ENCODE measurements around the gene FAAP20. TPM values are rescaled to one million over a fixed set of nuclear protein-coding genes. Genes with fewer than 3 reads are reported as not detected.
A peak's percentile ranks its signal among the peaks of the same experiment; 100 is the strongest.

The FAAP20 gene
- total and polyA plus RNA-seq, 7 donors, result 17.8 to 48.1 (median 22.1) TPM

DNA sequence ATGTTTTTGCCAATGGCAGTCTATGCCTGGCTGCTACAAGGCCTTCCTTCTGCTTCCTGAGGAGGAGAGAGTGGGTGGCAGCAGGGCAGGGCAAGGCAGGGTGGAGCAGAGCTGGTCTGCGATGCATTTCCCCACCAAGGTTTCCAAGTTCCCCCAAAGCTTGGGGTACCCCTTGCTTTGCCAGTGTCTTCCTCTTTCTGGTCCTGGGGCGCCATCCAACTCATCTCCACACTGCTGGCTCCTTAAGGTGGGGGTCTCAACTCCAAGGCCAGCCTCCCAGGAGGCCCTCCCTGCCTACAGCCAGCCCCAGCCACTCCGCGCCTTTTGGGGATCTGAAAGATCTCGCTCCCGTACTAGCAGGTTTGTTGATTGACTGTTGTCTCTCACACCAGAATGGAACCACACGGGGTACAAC is 29.6 kb upstream of the FAAP20 start:
- Histone ChIP-seq H3K27me3 (ENCODE audit: insufficient read depth in 3 of 3, low read length in 2 of 3) (no peaks in the 10 kb centered on the region), H3K4me3 (no peak overlapping the region), H3K4me1 (peaks cover 5% of the 10 kb centered on the region), H3K36me3 (ENCODE audit: insufficient read depth in 1 of 2, low read depth in 1 of 2) (no peaks in the 10 kb centered on the region), H3K27ac (no peak overlapping the region), H3K9me3 (no peaks in the 10 kb centered on the region)
- intact Hi-C loops (cut with DNase I), result no loop called here
- DNase-seq, result no peak
- no peak for ATAC-seq
- WGBS, 3 donors, result 86 to 91% (median 88%) methylated on average over 7 of the region's 7 CpGs
- TF ChIP-seq, protein P1, sequence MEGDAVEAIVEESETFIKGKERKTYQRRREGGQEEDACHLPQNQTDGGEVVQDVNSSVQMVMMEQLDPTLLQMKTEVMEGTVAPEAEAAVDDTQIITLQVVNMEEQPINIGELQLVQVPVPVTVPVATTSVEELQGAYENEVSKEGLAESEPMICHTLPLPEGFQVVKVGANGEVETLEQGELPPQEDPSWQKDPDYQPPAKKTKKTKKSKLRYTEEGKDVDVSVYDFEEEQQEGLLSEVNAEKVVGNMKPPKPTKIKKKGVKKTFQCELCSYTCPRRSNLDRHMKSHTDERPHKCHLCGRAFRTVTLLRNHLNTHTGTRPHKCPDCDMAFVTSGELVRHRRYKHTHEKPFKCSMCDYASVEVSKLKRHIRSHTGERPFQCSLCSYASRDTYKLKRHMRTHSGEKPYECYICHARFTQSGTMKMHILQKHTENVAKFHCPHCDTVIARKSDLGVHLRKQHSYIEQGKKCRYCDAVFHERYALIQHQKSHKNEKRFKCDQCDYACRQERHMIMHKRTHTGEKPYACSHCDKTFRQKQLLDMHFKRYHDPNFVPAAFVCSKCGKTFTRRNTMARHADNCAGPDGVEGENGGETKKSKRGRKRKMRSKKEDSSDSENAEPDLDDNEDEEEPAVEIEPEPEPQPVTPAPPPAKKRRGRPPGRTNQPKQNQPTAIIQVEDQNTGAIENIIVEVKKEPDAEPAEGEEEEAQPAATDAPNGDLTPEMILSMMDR (IDR thresholded peaks at IDR 0.05), result no peak

DNA sequence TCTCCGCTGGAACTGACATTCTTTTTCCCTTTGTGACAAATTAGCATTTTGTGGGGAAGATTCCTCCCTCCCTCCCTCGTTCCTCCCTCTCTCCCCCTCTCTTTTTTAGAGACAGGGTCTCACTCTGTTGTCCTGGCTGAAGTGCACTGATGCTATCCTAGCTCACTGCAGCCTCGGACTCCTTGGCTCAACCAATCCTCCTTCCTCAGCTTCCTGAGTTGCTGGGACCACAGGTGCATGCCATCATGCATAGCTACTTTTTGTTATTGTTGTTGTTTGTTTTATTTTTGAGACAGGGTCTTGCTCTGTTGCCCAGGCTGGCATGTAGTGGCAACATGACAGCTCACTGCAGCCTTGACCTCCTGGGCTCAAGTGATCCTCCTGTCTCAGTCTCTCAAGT is 26.7 kb upstream of the FAAP20 start:
- no peak for ATAC-seq
- WGBS, 3 donors, result 88 to 94% (median 90%) methylated on average over 3 of the region's 3 CpGs
- TF ChIP-seq, protein P1 (IDR thresholded peaks at IDR 0.05), result no peak
- Histone ChIP-seq H3K9me3 (no peaks in the 10 kb centered on the region), H3K4me3 (no peak overlapping the region), H3K27ac (no peak overlapping the region), H3K4me1 (peaks cover under 1% of the 10 kb centered on the region), H3K36me3 (ENCODE audit: insufficient read depth in 1 of 2, low read depth in 1 of 2) (no peaks in the 10 kb centered on the region), H3K27me3 (ENCODE audit: insufficient read depth in 3 of 3, low read length in 2 of 3) (no peaks in the 10 kb centered on the region)
- no peak for DNase-seq
- intact Hi-C loops (cut with DNase I), result no loop called here

DNA sequence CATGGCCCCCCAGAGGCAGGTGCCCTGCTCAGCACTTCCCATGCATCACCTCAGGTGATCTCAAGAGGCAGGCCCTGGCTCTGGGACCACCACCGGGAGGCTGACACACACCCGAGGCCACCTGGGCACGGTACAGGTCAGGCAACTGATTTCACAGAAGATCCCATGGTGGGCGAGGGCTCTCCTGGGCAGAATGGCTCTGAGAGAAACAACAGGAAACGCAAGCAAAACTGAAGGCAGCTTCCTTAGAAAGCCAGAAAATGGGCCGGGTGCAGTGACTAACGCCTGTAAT is 22.1 kb upstream of the FAAP20 start:
- Histone ChIP-seq H3K4me3 (no peak overlapping the region), H3K27ac (no peak overlapping the region), H3K9me3 (no peaks in the 10 kb centered on the region), H3K27me3 (ENCODE audit: insufficient read depth in 3 of 3, low read length in 2 of 3) (no peaks in the 10 kb centered on the region), H3K36me3 (ENCODE audit: insufficient read depth in 1 of 2, low read depth in 1 of 2) (no peaks in the 10 kb centered on the region), H3K4me1 (peaks cover 30% of the 10 kb centered on the region)
- WGBS, 3 donors, result 78 to 83% (median 78%) methylated on average over 7 of the region's 7 CpGs
- no peak for ATAC-seq
- TF ChIP-seq, protein P1 (IDR thresholded peaks at IDR 0.05), result no peak
- no peak for DNase-seq
- intact Hi-C loops (cut with DNase I), result no loop called here

DNA sequence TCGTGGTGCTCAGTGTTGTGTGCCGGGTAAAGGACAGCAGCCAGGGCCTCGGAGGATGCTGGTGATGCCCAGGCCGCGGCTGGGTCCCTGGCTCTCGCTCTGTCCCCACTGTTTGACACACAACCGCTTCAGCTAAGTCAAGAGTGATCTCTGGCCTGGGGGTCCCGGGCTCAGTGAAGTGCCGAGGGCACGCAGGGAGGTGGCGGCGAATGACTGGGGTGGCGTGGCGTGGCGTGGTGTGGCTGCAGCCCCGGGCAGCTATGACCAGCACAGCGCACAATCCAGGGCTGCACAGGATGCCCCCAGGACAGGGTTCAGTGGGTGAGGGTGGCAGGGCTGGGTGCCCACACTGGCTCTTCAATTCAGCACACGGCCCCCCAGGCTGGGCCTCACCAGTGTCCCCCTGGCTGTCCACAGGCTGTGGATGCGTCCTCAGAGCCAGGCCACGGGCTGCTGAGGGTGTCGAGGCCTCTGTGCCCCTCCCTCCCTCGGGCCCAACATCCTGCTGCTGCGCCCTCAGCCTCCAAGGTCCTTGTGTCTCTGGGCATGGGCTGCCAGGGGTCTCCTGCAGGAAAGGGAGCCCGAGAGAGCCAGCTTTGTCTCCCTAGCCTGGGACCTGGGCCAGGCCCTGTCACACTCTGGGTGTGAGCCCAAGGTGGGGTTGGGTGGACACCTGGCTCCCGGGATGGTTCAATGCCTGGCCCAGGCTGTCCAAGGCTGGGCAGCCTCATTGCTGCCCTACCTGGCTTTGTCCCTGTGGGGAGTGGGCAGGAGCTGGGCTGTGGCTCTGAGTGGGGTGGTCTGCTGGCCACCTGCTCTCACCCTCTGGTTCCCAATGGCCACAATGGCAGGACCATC is 21.6 kb upstream of the FAAP20 start:
- DNase-seq (no peak), ATAC-seq (no peak)
- Histone ChIP-seq H3K27ac (no peak overlapping the region), H3K27me3 (ENCODE audit: insufficient read depth in 3 of 3, low read length in 2 of 3) (no peaks in the 10 kb centered on the region), H3K9me3 (no peaks in the 10 kb centered on the region), H3K36me3 (ENCODE audit: insufficient read depth in 1 of 2, low read depth in 1 of 2) (no peaks in the 10 kb centered on the region), H3K4me1 (peaks cover 30% of the 10 kb centered on the region), H3K4me3 (no peak overlapping the region)
- 85 to 92% (median 88%) methylated on average over 21 to 25 of the region's 25 CpGs for WGBS, 3 donors
- TF ChIP-seq, protein P1 (IDR thresholded peaks at IDR 0.05), result no peak
- intact Hi-C loops (cut with DNase I), result no loop called here

DNA sequence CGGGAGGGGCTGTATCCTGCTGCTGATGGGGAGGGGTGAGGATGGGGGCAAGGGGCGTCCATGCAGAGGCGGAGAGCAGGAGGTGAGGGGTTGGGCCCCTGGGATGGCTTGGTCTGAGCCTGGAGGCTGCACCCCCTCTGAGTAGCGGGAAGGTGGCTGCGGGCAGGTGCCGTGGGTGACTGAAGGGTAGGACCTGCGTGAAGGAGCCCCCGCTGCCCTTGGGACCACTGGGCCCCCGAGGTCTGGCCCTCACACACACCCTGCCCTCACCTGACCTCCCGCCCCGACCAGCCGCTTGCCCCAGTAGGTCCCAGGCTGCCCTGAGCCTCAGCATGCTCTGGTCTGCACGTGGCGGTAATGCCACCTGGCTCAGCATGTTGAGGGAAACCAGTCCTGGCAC is 20.8 kb upstream of the FAAP20 start:
- WGBS, 3 donors, result 88 to 95% (median 93%) methylated on average over 12 to 14 of the region's 14 CpGs
- ATAC-seq (no peak), DNase-seq (peak in 1 of 2 donors; percentile 21)
- Histone ChIP-seq H3K27me3 (ENCODE audit: insufficient read depth in 3 of 3, low read length in 2 of 3) (no peaks in the 10 kb centered on the region), H3K27ac (no peak overlapping the region), H3K9me3 (no peaks in the 10 kb centered on the region), H3K4me1 (peaks cover 30% of the 10 kb centered on the region), H3K36me3 (ENCODE audit: insufficient read depth in 1 of 2, low read depth in 1 of 2) (no peaks in the 10 kb centered on the region), H3K4me3 (no peak overlapping the region)
- intact Hi-C loops (cut with DNase I), result no loop called here
- TF ChIP-seq, protein P1 (IDR thresholded peaks at IDR 0.05), result no peak

All from psoas muscle (tissue), 8 donors.